Brain pericyte (primary cell): Measurements from ENCODE around the gene CORO2B.

ENCODE experiments used
- DNase-seq: peaks from one replicate; pipeline ENCODE4 v3.0.0-alpha.2; 2012; ENCODE audit warnings: low read depth, low spot score

Gene CORO2B

GRCh38 chr15:68774120-68774519, 195.3 kb downstream of the CORO2B start:
- no peak for DNase-seq

GRCh38 chr15:68774521-68775235, 195.9 kb downstream of the CORO2B start:
- DNase-seq: no peak

DNA sequence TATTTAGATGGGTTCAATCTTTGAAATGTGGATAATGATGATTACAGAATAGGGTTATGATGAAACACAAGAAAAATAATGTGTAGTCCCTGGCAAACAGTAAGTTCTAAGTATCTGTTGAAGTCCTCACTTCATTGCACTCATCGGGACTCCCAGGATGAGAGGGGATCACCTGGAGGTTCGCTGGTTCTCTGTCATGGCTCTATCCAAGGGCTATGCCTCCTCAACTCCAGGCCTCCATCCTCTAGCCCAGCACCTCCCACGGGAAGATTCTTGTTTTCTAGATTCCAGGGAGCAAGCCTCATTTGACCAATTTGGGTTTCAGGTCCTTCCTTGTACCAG, 196.4 kb downstream of the CORO2B start:
- DNase-seq: no peak

- DNase-seq: no peak
Measured at GRCh38 chr15:68775671-68776476, 197.1 kb downstream of the CORO2B start.

- DNase-seq: no peak
Measured at GRCh38 chr15:68776477-68777270, 197.9 kb downstream of the CORO2B start.
